GM18870 (cell line): ENCODE measurements around the gene BAD.

Source experiments
- ATAC-seq: cut with Tn5 transposase; IDR thresholded peaks from one replicate; pipeline ENCODE4 v1.9.1; 2021; ENCODE audit warnings: moderate library complexity; ENCODE audit not compliant: unreplicated experiment

The BAD gene

DNA sequence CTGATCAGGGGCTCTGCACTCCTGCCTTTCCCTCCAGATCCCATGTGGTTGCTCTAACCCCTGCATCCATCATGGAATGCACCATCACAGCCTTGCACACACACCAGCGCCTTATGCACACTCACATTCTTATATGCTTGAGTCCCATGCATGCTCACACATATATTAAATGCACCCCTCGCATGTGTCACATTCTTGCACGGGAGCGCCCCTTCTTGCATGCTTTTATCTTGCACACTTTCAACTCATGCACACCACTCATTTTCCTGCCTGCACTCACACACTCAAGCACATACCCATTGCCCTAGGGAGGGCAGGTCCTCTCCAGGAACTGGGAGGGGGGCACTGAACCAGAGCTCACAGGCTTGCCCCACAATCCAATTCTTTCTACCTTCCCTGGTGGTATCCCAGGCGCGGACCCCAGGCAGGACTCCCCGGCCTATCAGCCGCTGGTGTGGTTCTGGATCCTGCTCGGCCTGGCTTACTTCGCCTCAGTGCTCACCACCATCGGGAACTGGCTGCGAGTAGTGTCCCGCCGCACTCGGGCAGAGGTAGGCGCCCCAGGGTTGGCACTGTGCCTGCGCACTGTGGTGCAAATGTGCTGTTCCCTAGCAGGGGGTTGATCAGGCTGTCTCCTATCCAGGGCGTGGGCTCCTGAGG is 13.4 kb upstream of the BAD start:
- no peak for ATAC-seq

DNA sequence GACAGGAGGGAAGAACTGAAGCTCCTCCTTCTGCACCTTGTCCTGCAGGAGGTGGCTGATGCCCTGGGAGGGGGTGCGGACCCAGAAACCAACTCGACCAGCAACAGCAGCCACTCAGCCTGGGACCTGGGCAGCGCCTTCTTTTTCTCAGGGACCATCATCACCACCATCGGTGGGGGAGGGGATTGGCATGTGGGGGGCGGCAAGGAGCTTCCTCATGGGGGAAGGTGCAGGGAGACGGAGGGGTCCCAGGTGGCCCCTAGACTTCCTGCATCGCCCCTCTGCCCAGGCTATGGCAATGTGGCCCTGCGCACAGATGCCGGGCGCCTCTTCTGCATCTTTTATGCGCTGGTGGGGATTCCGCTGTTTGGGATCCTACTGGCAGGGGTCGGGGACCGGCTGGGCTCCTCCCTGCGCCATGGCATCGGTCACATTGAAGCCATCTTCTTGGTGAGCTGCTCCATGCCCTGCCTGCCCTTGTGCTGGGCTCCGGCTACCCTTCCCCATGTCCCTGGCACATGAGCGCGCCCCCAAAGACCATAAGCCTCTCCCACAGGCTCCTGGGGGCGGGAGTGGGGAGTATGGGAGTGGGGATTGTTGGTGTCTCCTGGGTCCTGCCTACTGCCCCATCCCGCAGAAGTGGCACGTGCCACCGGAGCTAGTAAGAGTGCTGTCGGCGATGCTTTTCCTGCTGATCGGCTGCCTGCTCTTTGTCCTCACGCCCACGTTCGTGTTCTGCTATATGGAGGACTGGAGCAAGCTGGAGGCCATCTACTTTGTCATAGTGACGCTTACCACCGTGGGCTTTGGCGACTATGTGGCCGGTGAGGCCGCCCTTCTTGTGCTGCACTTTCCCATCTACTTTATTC is 12.6 kb upstream of the BAD start:
- no peak for ATAC-seq

DNA sequence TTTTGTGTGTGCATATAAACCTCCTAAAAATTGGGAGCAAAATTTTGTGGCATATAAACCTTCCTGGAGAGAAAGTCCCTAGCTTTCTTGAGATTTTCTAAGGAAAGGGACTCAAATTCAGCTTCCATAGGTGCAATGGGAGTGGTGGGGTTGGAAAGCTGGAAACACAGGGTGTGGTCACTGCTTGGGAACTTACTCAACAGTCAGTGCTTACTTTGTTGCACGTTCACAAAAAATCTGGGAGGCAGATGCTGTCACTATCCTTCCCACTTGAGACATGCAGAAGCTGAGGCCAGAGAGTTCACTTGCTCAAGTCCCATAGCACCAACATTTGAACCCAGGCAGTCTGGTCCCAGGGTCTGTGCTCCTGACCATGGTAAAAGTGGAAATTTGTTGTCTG is 11.8 kb upstream of the BAD start:
- no peak for ATAC-seq

DNA sequence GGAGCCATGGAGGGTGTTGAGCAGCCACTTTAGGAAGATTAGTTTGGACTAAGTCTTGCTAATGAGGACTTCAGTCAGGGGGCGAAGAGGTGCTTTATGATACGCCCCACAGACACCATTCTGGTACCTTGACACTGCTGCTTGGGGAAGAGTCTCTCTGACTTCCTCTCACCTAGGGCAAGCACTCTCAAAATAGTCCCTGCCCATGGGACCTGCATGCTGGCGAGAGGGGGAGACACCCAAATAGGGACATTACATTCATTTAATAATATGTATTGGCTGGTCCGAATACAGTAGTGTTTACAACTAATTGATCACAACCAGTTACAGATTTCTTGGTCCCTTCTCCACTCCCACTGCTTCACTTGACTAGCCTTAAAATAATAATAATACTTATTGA is 11.3 kb upstream of the BAD start:
- no peak for ATAC-seq

DNA sequence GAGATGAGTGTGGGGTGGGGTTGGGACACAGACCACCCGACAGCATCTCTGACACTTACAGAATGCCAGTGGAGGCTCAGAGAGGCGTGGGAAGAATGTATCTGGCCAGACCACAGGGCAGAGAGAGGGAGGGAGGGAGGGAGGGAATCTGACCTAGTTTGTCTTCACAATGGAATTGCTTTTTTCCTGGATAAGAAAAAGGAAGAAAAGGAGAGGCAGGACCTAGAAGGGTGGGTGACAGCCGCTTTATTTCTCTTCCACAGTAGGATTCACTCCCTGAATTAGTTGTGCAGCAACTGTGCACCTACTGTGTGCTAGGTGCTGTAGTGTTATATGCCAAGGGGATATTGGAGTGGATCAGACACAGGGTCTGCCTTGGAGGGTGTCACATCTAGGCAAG is 10.3 kb upstream of the BAD start:
- no peak for ATAC-seq

DNA sequence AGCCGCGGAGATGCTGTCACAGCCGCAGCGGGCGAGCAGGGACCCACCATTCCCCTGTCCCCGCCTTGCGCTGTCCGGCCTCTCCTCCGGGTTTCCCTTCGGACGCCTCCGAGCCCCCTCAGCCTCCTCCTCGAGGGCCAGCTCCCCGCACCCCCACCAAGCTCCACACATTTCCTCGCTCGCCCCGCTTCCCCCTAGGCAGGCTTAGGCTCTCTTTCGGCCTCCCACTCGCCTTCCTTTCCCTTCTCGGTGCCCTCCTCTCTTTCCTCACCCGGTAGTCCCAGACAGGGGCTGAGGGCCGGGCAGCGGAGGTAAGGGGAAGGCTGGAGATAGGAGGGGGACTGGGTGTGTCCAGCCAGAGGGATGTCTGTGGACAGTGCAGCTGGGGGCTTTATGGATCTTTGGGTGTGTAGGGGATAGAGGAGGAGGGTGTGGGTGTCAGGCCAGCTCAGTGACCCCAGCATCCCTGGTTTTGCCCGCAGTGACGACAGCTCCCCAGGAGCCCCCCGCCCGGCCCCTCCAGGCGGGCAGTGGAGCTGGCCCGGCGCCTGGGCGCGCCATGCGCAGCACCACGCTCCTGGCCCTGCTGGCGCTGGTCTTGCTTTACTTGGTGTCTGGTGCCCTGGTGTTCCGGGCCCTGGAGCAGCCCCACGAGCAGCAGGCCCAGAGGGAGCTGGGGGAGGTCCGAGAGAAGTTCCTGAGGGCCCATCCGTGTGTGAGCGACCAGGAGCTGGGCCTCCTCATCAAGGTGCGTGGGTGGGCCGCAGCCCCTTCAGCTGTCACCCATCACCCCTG is 8.2 kb upstream of the BAD start:
- no peak for ATAC-seq

DNA sequence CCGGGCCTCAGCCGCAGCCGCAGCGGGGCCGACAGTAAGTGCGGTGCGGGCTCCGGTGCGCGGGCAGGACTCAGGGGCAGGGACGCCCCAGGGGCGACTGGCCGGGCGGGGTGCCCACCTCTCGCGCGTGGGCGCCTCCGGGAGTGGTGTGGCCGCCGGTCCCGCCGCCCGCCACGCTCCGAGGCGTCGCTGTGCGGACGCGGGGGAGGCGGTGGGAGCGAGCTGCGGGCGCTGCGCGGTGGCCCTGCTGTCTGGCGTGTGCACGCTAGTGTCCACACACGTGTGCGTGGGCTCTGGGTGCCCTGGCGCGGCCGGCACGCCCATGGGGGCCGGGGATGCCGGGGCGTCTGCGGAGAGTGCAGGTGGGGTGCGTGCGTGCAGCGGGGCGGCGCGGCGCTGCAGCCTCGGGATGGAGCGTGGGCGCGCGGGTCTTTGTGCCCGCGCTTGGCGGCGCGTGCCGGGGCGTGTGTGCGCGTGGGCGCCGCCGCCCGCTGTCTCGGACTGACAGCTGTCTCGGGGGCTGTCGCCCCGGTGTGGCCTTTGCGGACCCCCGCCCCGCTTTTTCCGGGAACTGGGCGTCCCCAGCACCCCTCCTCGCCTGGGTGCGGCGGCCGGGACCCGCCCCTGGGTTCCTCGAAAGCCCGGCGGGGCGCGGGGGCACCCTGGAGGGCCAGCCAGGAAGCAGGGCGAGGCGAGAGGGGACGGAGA is 7.4 kb upstream of the BAD start:
- ATAC-seq = no peak

DNA sequence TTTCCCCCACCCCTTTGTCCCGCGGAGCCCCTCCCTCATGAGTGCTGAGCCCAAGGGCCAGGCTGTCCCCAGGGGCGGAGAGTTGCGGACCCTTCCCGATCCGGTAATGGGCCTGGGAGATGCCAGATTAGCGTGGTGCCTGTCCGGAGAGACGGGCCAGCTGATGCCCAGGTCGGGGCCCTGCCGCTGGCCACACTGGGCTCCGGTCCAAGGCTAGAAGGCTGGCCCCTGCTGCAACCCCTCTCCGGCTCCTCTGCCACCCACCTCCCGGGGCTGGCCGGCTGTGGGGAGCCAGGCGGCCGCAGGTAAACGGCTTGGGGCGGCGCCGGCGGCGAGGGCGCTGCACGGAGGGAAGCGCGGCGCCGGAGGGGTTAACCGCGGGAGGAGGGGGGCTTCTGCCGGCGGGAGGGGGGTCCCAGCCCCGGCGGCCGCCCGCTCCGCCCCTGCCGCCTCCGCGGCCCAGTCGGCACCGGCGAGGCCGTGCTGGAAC is 6.8 kb upstream of the BAD start, which contains the start of gene KCNK4:
KCNK4 (plus strand) TSS at position 41 of the 490 bp plus-strand sequence. CDS start 1,717 bp downstream, outside the sequence.
- no peak for ATAC-seq

DNA sequence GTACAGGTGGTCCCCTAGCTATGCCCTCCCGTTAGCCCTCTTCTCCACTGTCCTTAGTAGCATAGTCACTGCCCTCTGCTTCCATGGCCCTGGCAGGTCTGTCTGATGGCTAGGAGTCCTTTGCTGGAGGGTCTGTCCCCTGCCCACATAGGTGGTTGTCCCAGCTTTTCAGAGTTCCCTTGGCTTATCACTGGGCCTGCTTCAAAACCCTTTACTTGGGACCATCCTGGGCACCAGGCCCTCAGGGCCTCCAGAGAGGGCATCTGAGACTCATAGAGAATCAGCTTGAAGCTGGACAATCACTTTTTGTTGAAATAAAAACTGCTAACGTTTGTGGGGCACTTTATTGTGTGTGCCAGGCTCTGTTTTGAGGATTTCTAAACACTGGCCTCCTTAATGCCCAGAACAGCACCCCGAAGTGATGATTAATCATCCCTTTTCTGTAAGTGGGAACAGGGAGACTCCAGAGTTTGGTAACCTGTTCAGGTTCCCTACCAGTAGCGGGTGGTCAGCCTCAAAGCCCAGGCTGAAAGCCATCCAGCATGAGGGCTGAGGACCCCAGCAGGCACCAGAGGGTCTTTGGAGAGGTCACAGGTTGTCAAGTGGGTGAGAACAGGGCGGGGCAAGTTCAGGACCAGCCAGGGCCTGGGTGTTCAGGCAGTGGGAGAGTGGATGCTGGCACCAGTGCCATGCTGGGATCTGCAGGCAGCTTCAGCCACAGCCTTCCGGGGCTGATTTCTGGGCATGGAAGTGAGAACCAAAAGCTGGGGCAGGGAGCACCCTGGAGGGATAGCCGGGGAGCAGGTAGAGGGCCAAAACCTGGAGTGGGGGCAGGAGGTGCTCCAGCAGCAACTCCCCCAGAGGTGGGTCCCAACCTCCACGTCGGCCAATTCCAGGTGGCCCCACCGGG is 6.1 kb upstream of the BAD start:
- no peak for ATAC-seq

DNA sequence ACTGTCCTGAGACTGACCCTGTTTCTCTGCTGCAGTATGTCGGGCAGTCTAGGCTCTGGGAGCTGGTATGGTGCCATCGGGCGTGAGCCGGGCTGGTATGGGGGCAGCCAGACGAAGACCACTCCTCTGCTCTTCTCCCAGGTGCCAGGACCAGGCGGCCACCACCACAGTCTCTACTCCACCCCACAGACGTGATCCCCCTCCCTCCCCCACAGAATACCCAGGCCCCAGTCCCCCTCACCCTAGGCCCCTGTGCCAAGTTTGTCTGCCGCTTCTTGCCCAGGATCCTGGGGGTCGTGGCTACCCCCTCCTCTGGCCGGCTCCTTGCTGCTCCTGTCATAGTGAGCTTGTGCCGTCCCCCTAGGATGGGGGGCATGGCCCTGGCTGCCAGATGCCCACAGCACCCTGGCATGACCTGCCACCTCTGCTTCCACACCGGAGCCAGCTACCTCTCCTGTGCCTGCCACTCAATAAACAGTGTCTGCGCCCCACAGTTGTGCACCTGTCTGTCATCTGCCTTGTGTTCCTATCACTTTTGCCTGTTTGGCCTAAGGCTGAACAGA is 4.6 kb upstream of the BAD start:
- no peak for ATAC-seq

DNA sequence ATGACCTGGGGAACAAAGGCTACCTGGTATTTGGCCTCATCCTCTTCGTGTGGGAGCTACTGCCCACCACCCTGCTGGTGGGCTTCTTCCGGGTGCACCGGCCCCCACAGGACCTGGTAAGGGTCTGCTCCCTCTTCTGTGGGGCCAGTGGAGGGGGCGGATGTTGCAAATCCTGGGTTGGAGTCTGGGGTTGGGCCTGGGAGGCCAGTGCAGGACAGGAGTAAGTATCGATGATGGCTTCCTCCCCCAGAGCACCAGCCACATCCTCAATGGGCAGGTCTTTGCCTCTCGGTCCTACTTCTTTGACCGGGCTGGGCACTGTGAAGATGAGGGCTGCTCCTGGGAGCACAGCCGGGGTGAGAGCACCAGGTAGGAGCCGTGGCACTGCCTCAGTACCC is 3.9 kb upstream of the BAD start:
- ATAC-seq = no peak

DNA sequence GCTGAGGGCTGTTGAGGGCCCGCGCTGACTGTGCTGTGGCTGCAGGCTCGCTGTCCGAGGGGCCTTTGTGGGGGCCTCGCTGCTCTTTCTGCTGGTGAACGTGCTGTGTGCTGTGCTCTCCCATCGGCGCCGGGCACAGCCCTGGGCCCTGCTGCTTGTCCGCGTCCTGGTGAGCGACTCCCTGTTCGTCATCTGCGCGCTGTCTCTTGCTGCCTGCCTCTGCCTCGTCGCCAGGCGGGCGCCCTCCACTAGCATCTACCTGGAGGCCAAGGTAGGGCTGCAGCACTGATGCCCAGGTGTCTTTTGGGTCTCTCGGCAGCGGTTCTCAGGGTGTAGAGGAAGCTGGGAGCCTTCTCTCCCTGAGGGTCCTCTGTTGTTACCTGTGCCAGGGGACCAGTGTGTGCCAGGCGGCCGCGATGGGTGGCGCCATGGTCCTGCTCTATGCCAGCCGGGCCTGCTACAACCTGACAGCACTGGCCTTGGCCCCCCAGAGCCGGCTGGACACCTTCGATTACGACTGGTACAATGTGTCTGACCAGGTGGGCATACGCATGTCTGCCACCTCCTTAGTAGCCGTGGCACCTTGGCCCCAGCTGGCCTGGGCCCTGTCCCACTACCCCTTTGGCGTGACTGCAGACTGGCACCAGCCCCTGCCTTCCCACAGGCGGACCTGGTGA is 3.3 kb upstream of the BAD start:
- no peak for ATAC-seq

DNA sequence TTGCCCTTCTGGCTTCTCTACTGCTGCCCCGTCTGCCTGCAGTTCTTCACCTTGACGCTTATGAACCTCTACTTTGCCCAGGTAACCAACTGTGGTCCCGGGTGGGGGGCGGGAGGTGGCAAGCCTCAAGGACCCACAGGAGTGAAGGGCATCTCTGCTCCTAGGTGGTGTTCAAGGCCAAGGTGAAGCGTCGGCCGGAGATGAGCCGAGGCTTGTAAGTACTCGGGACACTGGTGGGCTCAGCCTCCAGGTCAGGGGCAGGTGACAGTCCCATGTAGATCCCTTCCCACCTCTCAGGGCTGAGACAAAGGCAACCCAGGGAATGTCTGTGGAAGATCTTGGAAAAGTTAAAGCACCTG is 2.3 kb upstream of the BAD start:
- no peak for ATAC-seq

DNA sequence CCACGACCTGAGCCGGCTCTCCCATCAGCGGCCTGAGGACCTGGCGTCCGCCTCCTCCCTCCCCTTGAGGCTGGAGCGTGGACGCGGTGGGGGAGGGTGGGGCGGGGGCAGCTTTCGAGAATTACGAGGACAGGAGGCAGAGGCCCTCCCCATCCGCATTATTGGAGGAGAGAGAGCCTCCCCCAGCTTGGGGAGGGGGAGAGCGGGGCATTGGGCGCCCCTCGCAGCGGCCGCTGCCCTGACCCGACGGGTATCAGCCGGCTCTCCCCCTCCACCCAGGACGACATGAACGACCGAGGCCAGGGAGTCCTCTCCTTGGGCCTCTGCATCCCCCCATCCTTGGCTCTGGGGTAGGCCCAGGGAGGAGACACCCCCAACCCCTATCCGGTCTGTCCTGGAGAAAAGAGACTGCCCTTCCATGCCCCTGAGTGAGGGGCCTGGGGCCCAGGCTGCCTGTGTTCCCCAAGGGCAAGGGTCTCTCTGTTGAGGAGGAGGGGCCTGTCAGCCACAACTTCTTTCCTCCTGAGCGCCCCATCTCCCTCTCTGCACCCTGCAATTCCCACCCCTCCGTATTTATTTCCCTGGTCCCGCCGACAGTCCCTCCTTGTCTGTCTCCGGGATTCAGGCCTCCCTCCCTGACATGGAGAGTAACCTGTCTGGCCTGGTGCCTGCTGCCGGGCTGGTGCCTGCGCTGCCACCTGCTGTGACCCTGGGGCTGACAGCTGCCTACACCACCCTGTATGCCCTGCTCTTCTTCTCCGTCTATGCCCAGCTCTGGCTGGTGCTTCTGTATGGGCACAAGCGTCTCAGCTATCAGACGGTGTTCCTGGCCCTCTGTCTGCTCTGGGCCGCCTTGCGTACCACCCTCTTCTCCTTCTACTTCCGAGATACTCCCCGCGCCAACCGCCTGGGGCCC is 1.7 kb upstream of the BAD start:
- ATAC-seq = no peak

DNA sequence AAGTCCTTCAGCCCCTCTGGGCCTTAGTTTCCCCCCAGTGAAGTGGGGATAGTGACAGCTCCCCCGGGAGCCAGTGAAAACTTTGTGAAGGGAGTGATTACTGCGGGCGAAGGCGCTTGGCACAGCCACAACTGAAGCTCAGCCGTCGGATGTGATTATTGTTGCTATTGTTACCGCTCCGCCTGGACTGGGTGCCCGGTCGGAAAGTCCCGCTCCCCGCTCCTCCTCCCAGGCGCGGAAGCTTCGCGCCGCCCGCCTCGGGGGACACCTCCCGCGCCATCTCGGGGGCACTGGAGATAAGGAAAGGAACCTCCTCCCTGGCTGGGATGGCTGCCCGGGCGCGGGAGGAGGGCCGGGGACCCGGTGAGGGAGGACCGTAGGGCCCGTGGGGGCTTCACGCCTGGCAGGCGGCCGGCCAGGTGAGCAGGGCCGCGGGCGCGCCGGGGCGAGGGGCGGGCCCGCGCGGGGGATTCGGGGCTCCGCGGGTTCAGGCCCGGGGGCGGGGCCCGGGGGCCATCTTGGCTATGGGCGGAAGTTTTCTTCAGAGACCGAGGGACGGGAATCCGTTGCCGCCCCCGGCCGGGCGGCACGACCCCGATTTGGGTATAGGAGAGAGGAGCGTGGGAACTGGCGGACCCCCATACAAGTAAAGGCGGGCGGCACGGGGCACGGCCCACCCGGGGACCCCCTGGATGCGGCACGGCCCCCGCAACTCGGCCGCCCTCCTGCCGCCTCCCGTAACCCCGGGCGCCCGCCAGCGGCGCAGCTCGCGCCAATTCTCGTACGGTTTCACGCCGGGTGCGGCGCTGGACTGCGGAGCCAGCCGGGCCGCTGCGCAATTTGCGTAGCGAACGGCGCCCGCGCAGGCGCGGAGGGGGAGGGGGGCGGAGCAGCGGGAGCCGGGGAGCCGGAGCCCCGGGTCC is 758 bp upstream of the BAD start, which contains the start of gene GPR137:
GPR137 (plus strand) TSS at position 887 of the 923 bp plus-strand sequence. CDS start 677 bp downstream, outside the sequence.
- peak; percentile 56 for ATAC-seq

DNA sequence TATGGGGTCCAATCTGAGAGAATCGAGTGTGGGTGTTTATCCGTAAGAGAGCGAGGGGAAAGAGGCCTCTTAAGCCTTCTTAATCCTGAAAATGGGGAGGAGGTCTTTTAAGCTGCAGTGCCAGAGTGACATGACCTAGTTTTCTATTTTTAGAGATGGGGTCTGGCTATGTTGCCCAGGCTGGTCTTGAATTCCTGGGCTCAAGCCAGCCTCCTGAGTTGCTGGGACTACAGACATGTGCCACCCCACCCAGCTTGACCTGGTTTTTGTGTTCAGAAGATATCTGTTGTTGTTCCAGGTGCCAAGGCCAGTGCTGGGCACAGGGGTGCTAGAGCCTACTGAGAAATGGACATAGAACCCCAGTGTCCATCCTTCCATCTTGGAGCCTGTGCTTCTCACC is 1.4 kb downstream of the BAD start:
- ATAC-seq = no peak
